ENCODE data around the gene SETD7.

Gene SETD7

DNA sequence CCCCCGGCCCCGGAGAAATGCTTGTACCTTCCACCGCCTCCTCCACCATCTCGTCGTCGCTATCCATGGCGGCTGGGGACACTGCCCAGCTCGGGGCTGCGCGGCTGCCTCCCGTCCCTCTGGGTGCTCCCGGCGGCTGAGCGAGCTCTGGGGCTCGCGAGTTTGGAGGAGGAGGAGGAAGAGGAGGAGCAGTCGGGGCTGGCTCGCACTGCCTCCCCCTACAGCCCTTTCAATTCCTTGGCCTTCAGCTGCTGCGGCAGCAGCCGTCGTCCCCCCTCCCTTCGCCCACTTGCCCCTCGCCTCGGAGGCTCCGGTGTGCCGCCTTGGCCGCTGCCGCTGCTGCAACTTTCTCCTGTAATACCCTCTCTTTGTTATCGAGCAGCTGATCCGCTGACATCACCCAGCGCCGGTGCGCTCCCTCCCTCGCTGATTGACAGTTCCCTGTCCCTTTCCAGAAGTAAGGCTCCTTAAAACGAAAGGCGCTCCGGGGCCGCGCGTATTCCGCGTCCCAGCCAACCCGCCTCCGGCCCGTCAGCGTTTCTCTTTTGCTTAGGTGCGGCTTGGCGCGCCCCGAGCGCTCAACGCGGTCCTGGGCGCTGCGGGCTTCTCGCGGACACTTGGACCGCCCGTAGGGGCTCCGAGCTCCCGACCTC is at the start of gene SETD7:
Gene SETD7, minus strand, starts transcription at position 149 of the 653 bp plus-strand sequence. Its CDS starts 82 bp downstream, at position 67.
- ATAC-seq (ENCODE audit: low read depth) (peak; percentile 62), DNase-seq (ENCODE audit: low spot score) (peak; percentile 66)
- H3K4me3 ChIP-seq (ENCODE audit: severe bottlenecking): peak within 1 kb of the TSS; percentile 67
- peak within 1 kb of the TSS; percentile 68 for H3K27ac ChIP-seq (ENCODE audit: poor library complexity, severe bottlenecking)
- TF ChIP-seq, protein P1, sequence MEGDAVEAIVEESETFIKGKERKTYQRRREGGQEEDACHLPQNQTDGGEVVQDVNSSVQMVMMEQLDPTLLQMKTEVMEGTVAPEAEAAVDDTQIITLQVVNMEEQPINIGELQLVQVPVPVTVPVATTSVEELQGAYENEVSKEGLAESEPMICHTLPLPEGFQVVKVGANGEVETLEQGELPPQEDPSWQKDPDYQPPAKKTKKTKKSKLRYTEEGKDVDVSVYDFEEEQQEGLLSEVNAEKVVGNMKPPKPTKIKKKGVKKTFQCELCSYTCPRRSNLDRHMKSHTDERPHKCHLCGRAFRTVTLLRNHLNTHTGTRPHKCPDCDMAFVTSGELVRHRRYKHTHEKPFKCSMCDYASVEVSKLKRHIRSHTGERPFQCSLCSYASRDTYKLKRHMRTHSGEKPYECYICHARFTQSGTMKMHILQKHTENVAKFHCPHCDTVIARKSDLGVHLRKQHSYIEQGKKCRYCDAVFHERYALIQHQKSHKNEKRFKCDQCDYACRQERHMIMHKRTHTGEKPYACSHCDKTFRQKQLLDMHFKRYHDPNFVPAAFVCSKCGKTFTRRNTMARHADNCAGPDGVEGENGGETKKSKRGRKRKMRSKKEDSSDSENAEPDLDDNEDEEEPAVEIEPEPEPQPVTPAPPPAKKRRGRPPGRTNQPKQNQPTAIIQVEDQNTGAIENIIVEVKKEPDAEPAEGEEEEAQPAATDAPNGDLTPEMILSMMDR (IDR thresholded peaks at IDR 0.05; ENCODE audit: poor library complexity, severe bottlenecking): no peak
- no peaks in the 10 kb centered on the region for H3K36me3 ChIP-seq (ENCODE audit: low read depth)
- H3K4me1 ChIP-seq (ENCODE audit: insufficient read depth, poor library complexity, severe bottlenecking): peaks cover 7% of the 10 kb centered on the region
- no peaks in the 10 kb centered on the region for H3K27me3 ChIP-seq (ENCODE audit: insufficient read depth, poor library complexity, severe bottlenecking)
- no peaks in the 10 kb centered on the region for H3K9me3 ChIP-seq (ENCODE audit: severe bottlenecking)

DNA sequence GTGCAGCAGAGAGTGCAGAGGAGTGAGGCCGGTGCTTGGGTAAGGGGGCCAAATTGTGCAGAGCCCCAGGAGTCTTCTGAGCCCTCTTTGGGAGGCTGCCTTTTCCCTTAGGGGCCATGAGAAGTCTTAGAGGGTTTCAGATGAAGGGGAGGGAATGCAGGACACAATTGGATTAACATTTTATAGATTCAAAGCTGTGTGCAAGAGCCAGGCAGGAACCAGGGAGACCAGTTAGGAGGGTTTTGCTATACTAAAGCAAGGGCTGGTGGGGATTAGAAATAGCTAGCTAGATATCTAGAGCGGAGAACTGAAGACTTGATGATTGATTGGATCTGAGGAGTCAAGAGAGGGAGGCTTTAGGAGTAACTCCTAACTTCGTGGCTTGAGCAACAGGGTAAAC is 49.5 kb upstream of the SETD7 start:
- Histone ChIP-seq H3K9me3 (ENCODE audit: severe bottlenecking) (no peaks in the 10 kb centered on the region), H3K27ac (ENCODE audit: poor library complexity, severe bottlenecking) (no peak overlapping the region), H3K27me3 (ENCODE audit: insufficient read depth, poor library complexity, severe bottlenecking) (no peaks in the 10 kb centered on the region), H3K4me1 (ENCODE audit: insufficient read depth, poor library complexity, severe bottlenecking) (peaks cover 15% of the 10 kb centered on the region), H3K36me3 (ENCODE audit: low read depth) (no peaks in the 10 kb centered on the region), H3K4me3 (ENCODE audit: severe bottlenecking) (no peak overlapping the region)
- DNase-seq (ENCODE audit: low spot score) (no peak), ATAC-seq (ENCODE audit: low read depth) (no peak)
- TF ChIP-seq, protein P1 (IDR thresholded peaks at IDR 0.05; ENCODE audit: poor library complexity, severe bottlenecking): no peak

DNA sequence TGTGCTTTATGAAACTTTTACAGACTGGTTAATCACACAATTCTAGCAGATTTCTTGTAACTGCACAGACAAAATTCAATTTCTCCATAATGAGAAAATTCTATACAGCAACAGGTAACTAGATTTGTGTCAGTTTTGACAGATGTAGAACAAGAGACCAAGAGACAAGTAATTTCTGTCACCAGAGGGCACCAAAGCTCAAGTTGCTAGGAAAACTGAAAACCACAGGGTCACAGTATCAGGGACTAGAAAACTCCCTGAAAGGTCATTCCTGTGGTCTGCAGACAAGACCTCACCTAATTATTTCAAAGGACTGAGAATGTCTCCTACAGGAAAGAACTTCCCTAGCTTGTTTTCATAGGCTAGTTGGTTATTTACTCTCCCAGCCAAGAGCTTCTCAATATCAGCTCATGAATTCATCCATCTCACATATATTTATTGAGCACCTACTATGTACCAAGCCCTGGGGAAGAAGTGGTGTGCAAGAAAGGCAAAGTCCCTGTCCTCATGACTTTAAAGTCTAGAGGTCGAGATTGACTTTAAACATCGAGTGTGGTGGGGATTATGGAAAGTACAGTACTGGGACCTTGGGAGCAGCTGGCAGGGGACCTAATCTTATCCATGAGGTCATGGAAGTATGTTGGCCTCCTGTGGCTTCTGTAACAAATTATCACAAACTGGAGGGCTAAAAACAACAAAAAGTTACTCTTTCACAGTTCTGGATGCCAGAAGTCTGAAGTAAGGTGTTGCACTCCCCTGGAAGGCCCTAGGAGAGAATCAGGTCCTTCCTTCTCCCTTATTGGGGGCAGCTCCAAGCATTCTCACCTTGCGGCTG is 47.8 kb upstream of the SETD7 start:
- Histone ChIP-seq H3K27me3 (ENCODE audit: insufficient read depth, poor library complexity, severe bottlenecking) (no peaks in the 10 kb centered on the region), H3K27ac (ENCODE audit: poor library complexity, severe bottlenecking) (no peak overlapping the region), H3K36me3 (ENCODE audit: low read depth) (no peaks in the 10 kb centered on the region), H3K4me1 (ENCODE audit: insufficient read depth, poor library complexity, severe bottlenecking) (peaks cover 28% of the 10 kb centered on the region), H3K4me3 (ENCODE audit: severe bottlenecking) (no peak overlapping the region), H3K9me3 (ENCODE audit: severe bottlenecking) (no peaks in the 10 kb centered on the region)
- ATAC-seq (ENCODE audit: low read depth) (peak; percentile 20; the same call in 1 of the 3 replicates), DNase-seq (ENCODE audit: low spot score) (no peak)
- TF ChIP-seq, protein P1 (IDR thresholded peaks at IDR 0.05; ENCODE audit: poor library complexity, severe bottlenecking): peak; percentile 89

DNA sequence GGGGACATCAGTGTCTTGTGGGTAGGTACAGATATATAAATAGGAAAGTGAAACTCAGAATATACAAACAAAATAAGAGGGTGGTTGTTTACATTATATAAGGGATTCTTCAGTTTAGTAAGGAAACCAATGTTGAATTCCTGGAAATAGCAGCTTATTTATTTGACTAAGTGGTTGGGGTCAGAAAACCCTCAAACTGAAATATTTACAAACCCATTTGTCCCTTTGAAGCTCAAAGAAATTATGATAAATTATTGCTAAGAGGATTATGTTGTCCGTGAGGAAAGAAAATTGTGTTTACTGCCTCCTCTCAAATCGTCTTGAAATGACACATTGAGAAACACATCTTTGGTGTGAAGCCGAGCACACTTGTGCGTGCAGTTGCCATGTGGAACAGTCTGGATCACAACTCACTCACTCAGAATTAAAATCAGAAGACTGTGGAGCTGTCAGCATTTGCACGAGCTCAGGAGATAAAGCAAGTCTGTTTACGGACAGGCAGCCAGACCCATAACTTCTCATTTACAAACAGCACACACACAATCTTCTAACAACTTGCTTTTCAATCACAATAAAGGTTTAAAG is 46.8 kb upstream of the SETD7 start:
- no peaks in the 10 kb centered on the region for H3K36me3 ChIP-seq (ENCODE audit: low read depth)
- TF ChIP-seq, protein P1 (IDR thresholded peaks at IDR 0.05; ENCODE audit: poor library complexity, severe bottlenecking): no peak

More for the DNA sequence above, 46.8 kb upstream of the SETD7 start:
- peaks cover 28% of the 10 kb centered on the region for H3K4me1 ChIP-seq (ENCODE audit: insufficient read depth, poor library complexity, severe bottlenecking)
- no peak overlapping the region for H3K4me3 ChIP-seq (ENCODE audit: severe bottlenecking)
- ATAC-seq (ENCODE audit: low read depth) (no peak), DNase-seq (ENCODE audit: low spot score) (no peak)
- H3K9me3 ChIP-seq (ENCODE audit: severe bottlenecking): no peaks in the 10 kb centered on the region
- H3K27me3 ChIP-seq (ENCODE audit: insufficient read depth, poor library complexity, severe bottlenecking): no peaks in the 10 kb centered on the region
- no peak overlapping the region for H3K27ac ChIP-seq (ENCODE audit: poor library complexity, severe bottlenecking)

All from RWPE2 (cell line).